K562 (cell line): Measurements from ENCODE around the gene METTL24. TPM values are rescaled to one million over a fixed set of nuclear protein-coding genes. Genes with fewer than 3 reads are reported as not detected.

ENCODE experiments used
- ARID2 ChIP-seq: fragments of 450-650 bp; IDR thresholded peaks from 2 replicates; pipeline ENCODE4 v1.6.1; 2017; ENCODE audit warnings: antibody characterized with exemption, mild to moderate bottlenecking
- ATF4 ChIP-seq: fragments of 450-650 bp; formaldehyde crosslinking; IDR thresholded peaks from 2 replicates; pipeline ENCODE4 v1.4.0; 2022; ENCODE audit warnings: mild to moderate bottlenecking, moderate library complexity
- CREM ChIP-seq: IDR thresholded peaks from 2 replicates; pipeline ENCODE4 v1.6.1; 2014; ENCODE audit warnings: antibody characterized with exemption, low read depth
- ELF4 ChIP-seq: fragments of 450-650 bp; formaldehyde crosslinking; IDR thresholded peaks from 2 replicates; pipeline ENCODE4 v1.4.0; 2022; ENCODE audit warnings: missing genetic modification characterization
- EP300 ChIP-seq: IDR thresholded peaks from 2 replicates; pipeline ENCODE4 v1.6.1; 2012; ENCODE audit warnings: low read length, improper control_type of control experiment
- ESRRB ChIP-seq: fragments of 250-450 bp; sonication (Bioruptor Pico); IDR thresholded peaks from 2 replicates; pipeline ENCODE4 v1.5.0; 2020; ENCODE audit warnings: mild to moderate bottlenecking, moderate library complexity, borderline replicate concordance
- ETV6 ChIP-seq, 3 experiments: fragments of 150-350 bp in 1 of 3; sonication (generic) in 1 of 3; formaldehyde crosslinking in 1 of 3; IDR thresholded peaks; 2 replicates each; pipeline versions ENCODE4 v1.6.1 to v1.8.0; 2014 to 2022; ENCODE audit warnings: borderline replicate concordance in 2 of 3, low read depth in 2 of 3, antibody characterized with exemption in 1 of 3, low read length in 1 of 3, mild to moderate bottlenecking in 1 of 3, missing genetic modification reagents in 1 of 3
- FOSL1 ChIP-seq: fragments of 200-800 bp; sonication (Bioruptor generic); conservative IDR thresholded peaks from 2 replicates; pipeline ENCODE4 v1.6.1; 2016; ENCODE audit warnings: missing genetic modification characterization, missing compliant biosample characterization
- HNRNPLL ChIP-seq: fragments of 200-400 bp; formaldehyde crosslinking; IDR thresholded peaks from 2 replicates; pipeline ENCODE4 v1.6.1; 2017; ENCODE audit warnings: low read length, low read depth, mild to moderate bottlenecking; ENCODE audit not compliant: poor library complexity, severe bottlenecking
- SREBF2 ChIP-seq: sonication (generic); formaldehyde crosslinking; IDR thresholded peaks from 2 replicates; pipeline ENCODE4 v1.4.0; 2020; ENCODE audit warnings: mild to moderate bottlenecking, missing genetic modification reagents
- TAF7 ChIP-seq: fragments of 450-650 bp; IDR thresholded peaks from 2 replicates; pipeline ENCODE4 v1.6.1; 2016; ENCODE audit warnings: missing genetic modification characterization, missing compliant biosample characterization
- TEAD2 ChIP-seq: fragments of 450-650 bp; IDR thresholded peaks from 2 replicates; pipeline ENCODE4 v1.6.1; 2016; ENCODE audit warnings: missing genetic modification characterization, control low read depth, missing compliant biosample characterization
- ZNF143 ChIP-seq: sonication (generic); formaldehyde crosslinking; IDR thresholded peaks from 2 replicates; pipeline ENCODE4 v1.9.0; 2022; ENCODE audit warnings: mild to moderate bottlenecking, missing genetic modification reagents
- ZNF280B ChIP-seq: fragments of 250-450 bp; sonication (Bioruptor Pico); IDR thresholded peaks from 2 replicates; pipeline ENCODE4 v1.5.1; 2021; ENCODE audit warnings: mild to moderate bottlenecking
- ZNF324 ChIP-seq: fragments of 250-450 bp; sonication (Bioruptor Pico); IDR thresholded peaks from 2 replicates; pipeline ENCODE4 v1.4.0; 2020; ENCODE audit warnings: mild to moderate bottlenecking
- ZNF584 ChIP-seq: fragments of 200-800 bp; sonication (Bioruptor generic); IDR thresholded peaks from 2 replicates; pipeline ENCODE4 v1.6.1; 2016; ENCODE audit warnings: low read depth, mild to moderate bottlenecking, missing genetic modification characterization, missing compliant biosample characterization
- ZNF740 ChIP-seq, 3 experiments: fragments of 200-800 bp in 1 of 3; sonication (Bioruptor generic) in 1 of 3; sonication (generic) in 1 of 3; formaldehyde crosslinking in 1 of 3; IDR thresholded peaks; 2 replicates each; pipeline versions ENCODE4 v1.6.1 to v1.8.0; 2016 to 2022; ENCODE audit warnings: mild to moderate bottlenecking in 2 of 3, missing compliant biosample characterization in 2 of 3, missing genetic modification characterization in 2 of 3, missing genetic modification reagents in 1 of 3
- polyA plus RNA-seq, 8 experiments: library from polyadenylated mRNA; depleted of rRNA in 4 of 8; stranded (reverse) in 5 of 8; unstranded in 3 of 8; fragments of >200 nt; fragmentation: Nextera tagmentation in 2 of 8; fragmentation: Illumina TruSeq in 1 of 8; extraction: Ambion mirVana in 2 of 8; extraction: Trizol in 1 of 8; gene quantifications; 2 replicates each; pipeline versions ENCODE4 v1.2.1 to v1.2.3, GENCODE V29; 2011 to 2014; ENCODE audit warnings: inconsistent platforms in 1 of 8, missing spikeins in 1 of 8
- total RNA-seq, 7 experiments: library from RNA; depleted of rRNA in 6 of 7; stranded (reverse); fragments of >200 nt in 6 of 7; fragmentation: Illumina TruSeq in 2 of 7; extraction: Trizol in 2 of 7; gene quantifications; 2 replicates each; pipeline versions ENCODE4 v1.2.1 to v1.2.3, GENCODE V29; 2011 to 2021; ENCODE audit warnings: low replicate concordance in 1 of 7
- TF ChIP-seq, protein P1 (sequence below): fragments of 450-650 bp; IDR thresholded peaks from 2 replicates; pipeline ENCODE4 v1.6.1; 2016; ENCODE audit warnings: antibody characterized with exemption
- TF ChIP-seq, protein P2 (sequence below), 2 experiments: fragments of 450-650 bp in 1 of 2; sonication (generic) in 1 of 2; formaldehyde crosslinking in 1 of 2; IDR thresholded peaks in 1 of 2; conservative IDR thresholded peaks in 1 of 2; 2 replicates each; pipeline versions ENCODE4 v1.6.1 to v1.8.1; 2016 to 2023; ENCODE audit warnings: mild to moderate bottlenecking in 2 of 2, moderate library complexity in 2 of 2, inconsistent platforms in 1 of 2, missing genetic modification reagents in 1 of 2
- TF ChIP-seq, protein P3 (sequence below): fragments of 250-450 bp; sonication (Bioruptor Pico); IDR thresholded peaks from 2 replicates; pipeline ENCODE4 v1.4.0; 2020; ENCODE audit warnings: borderline replicate concordance

Gene METTL24
- total and polyA plus RNA-seq, 9 of the 15 experiments (the other 6 are each of a cell fraction or from before 2014, with no cell fraction given): not detected

GRCh38 chr6:110398778-110399177 is 40.6 kb upstream of the METTL24 start (continued):
- TF ChIP-seq, protein P1, sequence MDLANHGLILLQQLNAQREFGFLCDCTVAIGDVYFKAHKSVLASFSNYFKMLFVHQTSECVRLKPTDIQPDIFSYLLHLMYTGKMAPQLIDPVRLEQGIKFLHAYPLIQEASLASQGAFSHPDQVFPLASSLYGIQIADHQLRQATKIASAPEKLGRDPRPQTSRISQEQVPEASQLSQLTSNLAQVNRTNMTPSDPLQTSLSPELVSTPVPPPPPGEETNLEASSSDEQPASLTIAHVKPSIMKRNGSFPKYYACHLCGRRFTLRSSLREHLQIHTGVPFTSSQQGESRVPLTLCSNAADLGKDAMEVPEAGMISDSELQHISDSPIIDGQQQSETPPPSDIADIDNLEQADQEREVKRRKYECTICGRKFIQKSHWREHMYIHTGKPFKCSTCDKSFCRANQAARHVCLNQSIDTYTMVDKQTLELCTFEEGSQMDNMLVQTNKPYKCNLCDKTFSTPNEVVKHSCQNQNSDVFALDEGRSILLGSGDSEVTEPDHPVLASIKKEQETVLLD: no peak
- TF ChIP-seq, protein P2, sequence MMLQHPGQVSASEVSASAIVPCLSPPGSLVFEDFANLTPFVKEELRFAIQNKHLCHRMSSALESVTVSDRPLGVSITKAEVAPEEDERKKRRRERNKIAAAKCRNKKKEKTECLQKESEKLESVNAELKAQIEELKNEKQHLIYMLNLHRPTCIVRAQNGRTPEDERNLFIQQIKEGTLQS (IDR thresholded peaks at IDR 0.05): peak; percentile 29; the same call in 1 of the 2 replicates
- TF ChIP-seq, protein P2 (CRISPR knock-in tag; conservative IDR thresholded peaks at IDR 0.05): no peak
- TF ChIP-seq ZNF143 (CRISPR knock-in tag): no peak
- no peak for TF ChIP-seq ARID2
- TF ChIP-seq ZNF324: no peak
- no peak for TF ChIP-seq ATF4 (CRISPR knock-in tag)
- no peak for TF ChIP-seq ESRRB (CRISPR knock-in tag)
- TF ChIP-seq HNRNPLL: no peak
- peak; percentile 83 for TF ChIP-seq FOSL1 (tag)
- no peak for TF ChIP-seq SREBF2 (CRISPR knock-in tag)
- TF ChIP-seq TEAD2 (tag): no peak
- TF ChIP-seq ZNF280B: no peak
- TF ChIP-seq ZNF740 (CRISPR knock-in tag; IDR thresholded peaks at IDR 0.05): no peak
- no peak for TF ChIP-seq ZNF740 (tag; IDR thresholded peaks at IDR 0.05)
- no peak for TF ChIP-seq EP300
- 0 out of 4 replicates have a peak, but pooled peaks of 1 of the 2 experiments have one; percentile 30 for TF ChIP-seq ETV6 (IDR thresholded peaks at IDR 0.05; ENCODE audit: borderline replicate concordance in 1 of 2, low read depth in 2 of 2, low read length in 1 of 2)
- no peak for TF ChIP-seq ETV6 (CRISPR knock-in tag; IDR thresholded peaks at IDR 0.05; ENCODE audit: borderline replicate concordance)
- TF ChIP-seq, protein P3, sequence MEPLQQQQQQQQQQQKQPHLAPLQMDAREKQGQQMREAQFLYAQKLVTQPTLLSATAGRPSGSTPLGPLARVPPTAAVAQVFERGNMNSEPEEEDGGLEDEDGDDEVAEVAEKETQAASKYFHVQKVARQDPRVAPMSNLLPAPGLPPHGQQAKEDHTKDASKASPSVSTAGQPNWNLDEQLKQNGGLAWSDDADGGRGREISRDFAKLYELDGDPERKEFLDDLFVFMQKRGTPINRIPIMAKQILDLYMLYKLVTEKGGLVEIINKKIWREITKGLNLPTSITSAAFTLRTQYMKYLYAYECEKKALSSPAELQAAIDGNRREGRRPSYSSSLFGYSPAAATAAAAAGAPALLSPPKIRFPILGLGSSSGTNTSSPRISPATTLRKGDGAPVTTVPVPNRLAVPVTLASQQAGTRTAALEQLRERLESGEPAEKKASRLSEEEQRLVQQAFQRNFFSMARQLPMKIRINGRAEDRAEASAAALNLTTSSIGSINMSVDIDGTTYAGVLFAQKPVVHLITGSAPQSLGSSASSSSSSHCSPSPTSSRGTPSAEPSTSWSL (CRISPR knock-in tag): no peak
- no peak for TF ChIP-seq ZNF584 (CRISPR knock-in tag)
- TF ChIP-seq TAF7 (tag): no peak
- TF ChIP-seq CREM: no peak
- TF ChIP-seq ELF4 (CRISPR knock-in tag): no peak
